Lower lobe of right lung (tissue), 2 donors: ENCODE measurements around the gene R3HDM2. TPM values are rescaled to one million over a fixed set of nuclear protein-coding genes. Genes with fewer than 3 reads are reported as not detected.

Experiments
- ATAC-seq, 2 donors: fragments of 200-7000 bp; cut with Tn5 transposase; one replicate each; pipeline ENCODE4 v1.9.1; 2020 to 2022; ENCODE audit warnings: mild to moderate bottlenecking in 2 of 2, moderate library complexity in 2 of 2
- DNase-seq: peaks from one replicate; pipeline ENCODE4 v3.0.0-alpha.2; 2020
- H3K27ac ChIP-seq: fragments of 200-600 bp; one replicate; pipeline ENCODE4 v1.8.0; 2022
- H3K27me3 ChIP-seq: fragments of 200-600 bp; one replicate; pipeline ENCODE4 v1.8.0; 2022; ENCODE audit warnings: low read depth
- H3K36me3 ChIP-seq: fragments of 200-600 bp; one replicate; pipeline ENCODE4 v1.8.0; 2022; ENCODE audit warnings: mild to moderate bottlenecking
- H3K4me1 ChIP-seq: fragments of 200-600 bp; one replicate; pipeline ENCODE4 v1.8.0; 2022
- H3K4me3 ChIP-seq: fragments of 200-600 bp; one replicate; pipeline ENCODE4 v1.8.0; 2022; ENCODE audit warnings: mild to moderate bottlenecking
- H3K9me3 ChIP-seq: fragments of 200-600 bp; one replicate; pipeline ENCODE4 v1.8.0; 2022
- CTCF ChIP-seq: fragments of 200-600 bp; IDR thresholded peaks from one replicate; pipeline ENCODE4 v1.8.0; 2022; ENCODE audit warnings: antibody characterized with exemption, mild to moderate bottlenecking
- intact Hi-C: fragments of 100-400 bp; cut with DNase I; formaldehyde crosslinking; loops from one replicate; pipeline ENCODE4 v1.11.0; 2022
- total RNA-seq: library from RNA; stranded (reverse); fragmentation: NEBNext Ultra II Directional; extraction: Animal tissue kit (Norgen Biotek cat#: 25700); gene quantifications from one replicate; pipeline ENCODE4 v1.2.1, GENCODE V29; 2021
- donor health status: DM: no; HTN: yes; CAD: no; lungs with severe emphysema.

Gene R3HDM2
- total RNA-seq, 1 donor from 2014 or later: 79.3 TPM

GRCh38 chr12:57381693-57382220, 49.1 kb downstream of the R3HDM2 start:
- no peak for TF ChIP-seq CTCF
- Histone ChIP-seq H3K4me3 (no peak overlapping the region), H3K36me3 (peaks cover 20% of the 10 kb centered on the region), H3K4me1 (no peaks in the 10 kb centered on the region), H3K9me3 (no peaks in the 10 kb centered on the region), H3K27ac (no peak overlapping the region), H3K27me3 (no peaks in the 10 kb centered on the region)
- no peak for ATAC-seq
- intact Hi-C loops: no loop called here
- no peak for DNase-seq

GRCh38 chr12:57380300-57380699, 50.5 kb downstream of the R3HDM2 start:
- Histone ChIP-seq H3K9me3 (no peaks in the 10 kb centered on the region), H3K27ac (no peak overlapping the region), H3K36me3 (peaks cover 12% of the 10 kb centered on the region), H3K4me1 (no peaks in the 10 kb centered on the region), H3K4me3 (no peak overlapping the region), H3K27me3 (no peaks in the 10 kb centered on the region)
- DNase-seq (no peak), ATAC-seq (no peak)
- TF ChIP-seq CTCF: no peak
- intact Hi-C loops: no loop called here

GRCh38 chr12:57377103-57377840, 53.6 kb downstream of the R3HDM2 start:
- intact Hi-C loops: no loop called here
- Histone ChIP-seq H3K27me3 (no peaks in the 10 kb centered on the region), H3K4me1 (no peaks in the 10 kb centered on the region), H3K36me3 (peaks cover 7% of the 10 kb centered on the region), H3K4me3 (no peak overlapping the region), H3K9me3 (no peaks in the 10 kb centered on the region), H3K27ac (no peak overlapping the region)
- ATAC-seq: no peak
- no peak for TF ChIP-seq CTCF
- DNase-seq: no peak

- intact Hi-C loops: no loop called here
- TF ChIP-seq CTCF: no peak
- no peak overlapping the region for H3K27ac ChIP-seq
- peaks cover 4% of the 10 kb centered on the region for H3K36me3 ChIP-seq
- ATAC-seq (no peak), DNase-seq (no peak)
- H3K9me3 ChIP-seq: no peaks in the 10 kb centered on the region
- no peak overlapping the region for H3K4me3 ChIP-seq
- no peaks in the 10 kb centered on the region for H3K4me1 ChIP-seq
- H3K27me3 ChIP-seq: no peaks in the 10 kb centered on the region
These were observed 58.6 kb downstream of the R3HDM2 start for GRCh38 chr12:57372233-57372632.

- H3K4me1 ChIP-seq: no peaks in the 10 kb centered on the region
- H3K9me3 ChIP-seq: peaks cover 12% of the 10 kb centered on the region
- no peak overlapping the region for H3K27ac ChIP-seq
- no peak for ATAC-seq
- intact Hi-C loops: no loop called here
- DNase-seq: no peak
- TF ChIP-seq CTCF: no peak
- no peaks in the 10 kb centered on the region for H3K27me3 ChIP-seq
- H3K36me3 ChIP-seq: peaks cover 4% of the 10 kb centered on the region
- no peak overlapping the region for H3K4me3 ChIP-seq
These were observed 60.1 kb downstream of the R3HDM2 start for GRCh38 chr12:57370696-57371095.
